ENCODE data around the gene SIRT5. TPM values are rescaled to one million over a fixed set of nuclear protein-coding genes. Genes with fewer than 3 reads are reported as not detected.

SIRT5 gene
- total and polyA plus RNA-seq, 2 donors (not counting 1 experiment from before 2014, with no cell fraction given): 8.1 to 16.3 TPM

GRCh38 chr6:13597073-13597472, 22.7 kb downstream of the SIRT5 start:
- DNase-seq (no peak), ATAC-seq (ENCODE audit: low read depth) (no peak)
- H3K4me3 Mint-ChIP-seq: no peak overlapping the region
- POLR2A ChIA-PET: no interaction called here
- TF ChIP-seq, protein P1, sequence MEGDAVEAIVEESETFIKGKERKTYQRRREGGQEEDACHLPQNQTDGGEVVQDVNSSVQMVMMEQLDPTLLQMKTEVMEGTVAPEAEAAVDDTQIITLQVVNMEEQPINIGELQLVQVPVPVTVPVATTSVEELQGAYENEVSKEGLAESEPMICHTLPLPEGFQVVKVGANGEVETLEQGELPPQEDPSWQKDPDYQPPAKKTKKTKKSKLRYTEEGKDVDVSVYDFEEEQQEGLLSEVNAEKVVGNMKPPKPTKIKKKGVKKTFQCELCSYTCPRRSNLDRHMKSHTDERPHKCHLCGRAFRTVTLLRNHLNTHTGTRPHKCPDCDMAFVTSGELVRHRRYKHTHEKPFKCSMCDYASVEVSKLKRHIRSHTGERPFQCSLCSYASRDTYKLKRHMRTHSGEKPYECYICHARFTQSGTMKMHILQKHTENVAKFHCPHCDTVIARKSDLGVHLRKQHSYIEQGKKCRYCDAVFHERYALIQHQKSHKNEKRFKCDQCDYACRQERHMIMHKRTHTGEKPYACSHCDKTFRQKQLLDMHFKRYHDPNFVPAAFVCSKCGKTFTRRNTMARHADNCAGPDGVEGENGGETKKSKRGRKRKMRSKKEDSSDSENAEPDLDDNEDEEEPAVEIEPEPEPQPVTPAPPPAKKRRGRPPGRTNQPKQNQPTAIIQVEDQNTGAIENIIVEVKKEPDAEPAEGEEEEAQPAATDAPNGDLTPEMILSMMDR (IDR thresholded peaks at IDR 0.05): no peak
- TF ChIP-seq EZH2 (IDR thresholded peaks at IDR 0.05; ENCODE audit: borderline replicate concordance, insufficient read depth, low read depth, low read length, poor library complexity, severe bottlenecking): no peak
- 96% methylated on average over 3 of the region's 4 CpGs for WGBS (ENCODE audit: insufficient coverage)
- H3K27ac ChIP-seq (ENCODE audit: low read length in 2 of 2): no peak overlapping the region
- no peaks in the 10 kb centered on the region for H3K27me3 Mint-ChIP-seq
- no peak overlapping the region for H2AFZ ChIP-seq (ENCODE audit: insufficient read depth, low read depth, low read length, poor library complexity, severe bottlenecking)
- intact Hi-C loops (cut with micrococcal nuclease): no loop called here
- CTCF ChIA-PET: no interaction called here
- H3K4me3 ChIP-seq (ENCODE audit: control extremely low read depth in 1 of 5, extremely low read depth in 1 of 5, insufficient read depth in 1 of 5, low read depth in 2 of 5, low read length in 4 of 5): no peak overlapping the region
- no peaks in the 10 kb centered on the region for H3K9me3 Mint-ChIP-seq (ENCODE audit: insufficient read depth)
- peaks cover 11 to 47% of the 10 kb centered on the region in 2 experiments for H3K36me3 ChIP-seq (replicated peaks in 1 of 2; ENCODE audit: control extremely low read depth in 1 of 2, control insufficient read depth in 1 of 2, extremely low read depth in 1 of 2, insufficient read depth in 2 of 2, low read length in 1 of 2)
- H3K27ac Mint-ChIP-seq: no peak overlapping the region
- H4K20me1 ChIP-seq (ENCODE audit: control insufficient read depth, insufficient read depth, low read length, poor library complexity, severe bottlenecking): no peaks in the 10 kb centered on the region
- no peak overlapping the region for H3K4me2 ChIP-seq (replicated peaks; ENCODE audit: low read depth, low read length, poor library complexity, severe bottlenecking)
- no peak overlapping the region for H3K9ac ChIP-seq (ENCODE audit: low read length)
- no peaks in the 10 kb centered on the region for H3K4me1 ChIP-seq (ENCODE audit: control insufficient read depth in 2 of 2, insufficient read depth in 2 of 2, low read length in 2 of 2)
- no peaks in the 10 kb centered on the region for H3K9me3 ChIP-seq (ENCODE audit: control extremely low read depth in 1 of 3, control insufficient read depth in 2 of 3, insufficient read depth in 1 of 3, low read length in 2 of 3)
- no peaks in the 10 kb centered on the region for H3K4me1 Mint-ChIP-seq
- no peaks in the 10 kb centered on the region for H3K27me3 ChIP-seq (replicated peaks in 1 of 4; ENCODE audit: control extremely low read depth in 1 of 4, control insufficient read depth in 3 of 4, insufficient read depth in 4 of 4, low read length in 3 of 4)
- H3K79me2 ChIP-seq (ENCODE audit: control insufficient read depth, insufficient read depth, low read length): no peaks in the 10 kb centered on the region

GRCh38 chr6:13600036-13600435, 25.6 kb downstream of the SIRT5 start:
- H3K4me3 Mint-ChIP-seq: no peak overlapping the region
- no peak for DNase-seq
- Histone ChIP-seq H3K27ac (ENCODE audit: low read length in 2 of 2) (no peak overlapping the region), H3K27me3 (replicated peaks in 1 of 4; ENCODE audit: control extremely low read depth in 1 of 4, control insufficient read depth in 3 of 4, insufficient read depth in 4 of 4, low read length in 3 of 4) (no peaks in the 10 kb centered on the region), H3K9ac (ENCODE audit: low read length) (no peak overlapping the region), H3K36me3 (replicated peaks in 1 of 2; ENCODE audit: control extremely low read depth in 1 of 2, control insufficient read depth in 1 of 2, extremely low read depth in 1 of 2, insufficient read depth in 2 of 2, low read length in 1 of 2) (peaks cover 9 to 49% of the 10 kb centered on the region in 2 experiments), H3K4me1 (ENCODE audit: control insufficient read depth in 2 of 2, insufficient read depth in 2 of 2, low read length in 2 of 2) (no peaks in the 10 kb centered on the region), H2AFZ (ENCODE audit: insufficient read depth, low read depth, low read length, poor library complexity, severe bottlenecking) (no peak overlapping the region), H3K4me3 (ENCODE audit: control extremely low read depth in 1 of 5, extremely low read depth in 1 of 5, insufficient read depth in 1 of 5, low read depth in 2 of 5, low read length in 4 of 5) (no peak overlapping the region), H3K9me3 (ENCODE audit: control extremely low read depth in 1 of 3, control insufficient read depth in 2 of 3, insufficient read depth in 1 of 3, low read length in 2 of 3) (no peaks in the 10 kb centered on the region), H3K4me2 (replicated peaks; ENCODE audit: low read depth, low read length, poor library complexity, severe bottlenecking) (no peak overlapping the region), H4K20me1 (ENCODE audit: control insufficient read depth, insufficient read depth, low read length, poor library complexity, severe bottlenecking) (no peaks in the 10 kb centered on the region), H3K79me2 (ENCODE audit: control insufficient read depth, insufficient read depth, low read length) (no peaks in the 10 kb centered on the region)
- H3K27ac Mint-ChIP-seq: no peak overlapping the region
- TF ChIP-seq, protein P1 (IDR thresholded peaks at IDR 0.05): no peak
- no peak for TF ChIP-seq EZH2 (IDR thresholded peaks at IDR 0.05; ENCODE audit: borderline replicate concordance, insufficient read depth, low read depth, low read length, poor library complexity, severe bottlenecking)
- POLR2A ChIA-PET: no interaction called here
- no CpG with 5 or more reads among the region's 6 CpGs for WGBS (ENCODE audit: insufficient coverage)
- no peaks in the 10 kb centered on the region for H3K4me1 Mint-ChIP-seq
- intact Hi-C loops (cut with micrococcal nuclease): no loop called here
- no peaks in the 10 kb centered on the region for H3K9me3 Mint-ChIP-seq (ENCODE audit: insufficient read depth)
- no peak for ATAC-seq (ENCODE audit: low read depth)
- CTCF ChIA-PET: no interaction called here
- no peaks in the 10 kb centered on the region for H3K27me3 Mint-ChIP-seq

All from B cell (primary cell).